H1 (cell line): ENCODE results near the gene SSBP3. TPM values are rescaled to one million over a fixed set of nuclear protein-coding genes. Genes with fewer than 3 reads are reported as not detected.

Experiments used
- ASH2L ChIP-seq: fragments of 200-600, 300-600 bp; sonication (generic); IDR thresholded peaks from one replicate; pipeline ENCODE4 v1.7.1; 2017; ENCODE audit warnings: low read length
- BCL11A ChIP-seq, 2 experiments: IDR thresholded peaks; one replicate each; pipeline ENCODE4 v1.6.1; 2011; ENCODE audit warnings: low read depth in 2 of 2, low read length in 2 of 2, mild to moderate bottlenecking in 2 of 2
- HDAC2 ChIP-seq, 2 experiments: fragments of 300-600 bp in 1 of 2; sonication (generic) in 1 of 2; IDR thresholded peaks; 2 replicates each; pipeline ENCODE4 v1.6.1; 2011 to 2012; ENCODE audit warnings: low read depth in 2 of 2, low read length in 2 of 2, mild to moderate bottlenecking in 2 of 2, moderate library complexity in 2 of 2, borderline replicate concordance in 1 of 2, inconsistent platforms in 1 of 2
- KDM1A ChIP-seq: fragments of 200-600, 300-600 bp; sonication (generic); IDR thresholded peaks from 2 replicates; pipeline ENCODE4 v1.7.1; 2016; ENCODE audit warnings: mild to moderate bottlenecking, low read length, borderline replicate concordance
- RXRA ChIP-seq: IDR thresholded peaks from 2 replicates; pipeline ENCODE4 v1.6.1; 2011; ENCODE audit warnings: low read depth, mild to moderate bottlenecking, low read length, moderate library complexity; ENCODE audit not compliant: insufficient read depth
- SP2 ChIP-seq: IDR thresholded peaks from 2 replicates; pipeline ENCODE4 v1.6.1; 2012; ENCODE audit warnings: mild to moderate bottlenecking, low read length, inconsistent platforms
- SRF ChIP-seq: IDR thresholded peaks from 2 replicates; pipeline ENCODE4 v1.6.1; 2011; ENCODE audit warnings: mild to moderate bottlenecking, low read depth, low read length, moderate library complexity
- ZNF274 ChIP-seq: IDR thresholded peaks from 2 replicates; pipeline ENCODE4 v1.7.0; 2012; ENCODE audit warnings: low read length, borderline replicate concordance; ENCODE audit errors: extremely low read depth
- polyA plus RNA-seq, 7 experiments: library from polyadenylated mRNA; depleted of rRNA in 3 of 7; stranded (reverse) in 5 of 7; unstranded in 2 of 7; fragments of >200 nt in 5 of 7; fragments of 200-250 nt in 2 of 7; gene quantifications; 1 replicate in 5 of 7; 2 replicates in 1 of 7; 4 replicates in 1 of 7; pipeline versions ENCODE4 v1.2.1 to v1.2.3, GENCODE V29; 2011 to 2013; ENCODE audit warnings: missing spikeins in 2 of 7, mixed read lengths in 2 of 7
- total RNA-seq: library from RNA; stranded (reverse); fragmentation: NEBNext Ultra II Directional; extraction: Animal tissue kit (Norgen Biotek cat#: 25700); gene quantifications from 2 replicates; pipeline ENCODE4 v1.2.1, GENCODE V29; 2021
- TF ChIP-seq, protein P1 (sequence below): IDR thresholded peaks from 2 replicates; pipeline ENCODE4 v1.6.1; 2012; ENCODE audit warnings: inconsistent platforms
- TF ChIP-seq, protein P2 (sequence below): IDR thresholded peaks from 2 replicates; pipeline ENCODE4 v1.6.1; 2011; ENCODE audit warnings: low read length, improper control_type of control experiment
- TF ChIP-seq, protein P3 (sequence below): IDR thresholded peaks from 2 replicates; pipeline ENCODE4 v1.6.1; 2011; ENCODE audit warnings: low read depth, mild to moderate bottlenecking, low read length; ENCODE audit not compliant: insufficient read depth

SSBP3 gene
- total and polyA plus RNA-seq, 2 of the 8 experiments (the other 6 are each of a cell fraction or from before 2014, with no cell fraction given), result 99.7 to 133 TPM

DNA sequence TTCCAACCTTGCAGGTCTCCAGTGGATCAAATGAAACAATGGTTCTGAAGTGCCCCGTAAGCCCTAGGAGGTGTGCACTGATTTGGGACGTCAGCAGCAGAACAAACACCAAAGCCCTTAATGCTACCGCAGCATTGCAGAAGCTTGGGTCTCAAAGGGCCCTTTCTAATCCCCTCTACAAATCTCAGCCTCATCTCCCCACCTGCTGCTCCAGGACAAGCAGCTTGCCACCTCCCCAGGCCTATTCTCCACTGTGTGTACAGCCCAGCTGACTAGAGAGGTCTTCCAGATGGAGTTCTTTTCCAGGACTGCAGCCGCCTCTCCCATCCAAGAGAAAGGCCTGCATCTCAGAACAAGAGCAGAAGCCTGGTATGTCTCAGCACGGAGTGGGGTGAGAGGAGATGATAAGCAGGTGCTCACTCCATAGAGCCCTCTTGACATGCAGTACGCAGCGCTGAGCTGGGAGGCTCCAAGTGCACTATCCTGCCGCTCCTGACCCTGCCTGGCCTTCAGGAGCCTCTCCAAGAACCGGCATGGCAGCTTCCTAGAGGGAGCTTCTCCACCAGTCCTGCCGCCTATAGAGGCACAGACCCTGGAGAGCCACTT is 160.0 kb downstream of the SSBP3 start (continued):
- TF ChIP-seq, protein P1, sequence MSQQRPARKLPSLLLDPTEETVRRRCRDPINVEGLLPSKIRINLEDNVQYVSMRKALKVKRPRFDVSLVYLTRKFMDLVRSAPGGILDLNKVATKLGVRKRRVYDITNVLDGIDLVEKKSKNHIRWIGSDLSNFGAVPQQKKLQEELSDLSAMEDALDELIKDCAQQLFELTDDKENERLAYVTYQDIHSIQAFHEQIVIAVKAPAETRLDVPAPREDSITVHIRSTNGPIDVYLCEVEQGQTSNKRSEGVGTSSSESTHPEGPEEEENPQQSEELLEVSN, result no peak
- TF ChIP-seq KDM1A, result no peak
- TF ChIP-seq, protein P2, sequence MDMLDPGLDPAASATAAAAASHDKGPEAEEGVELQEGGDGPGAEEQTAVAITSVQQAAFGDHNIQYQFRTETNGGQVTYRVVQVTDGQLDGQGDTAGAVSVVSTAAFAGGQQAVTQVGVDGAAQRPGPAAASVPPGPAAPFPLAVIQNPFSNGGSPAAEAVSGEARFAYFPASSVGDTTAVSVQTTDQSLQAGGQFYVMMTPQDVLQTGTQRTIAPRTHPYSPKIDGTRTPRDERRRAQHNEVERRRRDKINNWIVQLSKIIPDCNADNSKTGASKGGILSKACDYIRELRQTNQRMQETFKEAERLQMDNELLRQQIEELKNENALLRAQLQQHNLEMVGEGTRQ, result no peak
- no peak for TF ChIP-seq SRF
- no peak for TF ChIP-seq ZNF274
- TF ChIP-seq RXRA, result no peak
- TF ChIP-seq, protein P3, sequence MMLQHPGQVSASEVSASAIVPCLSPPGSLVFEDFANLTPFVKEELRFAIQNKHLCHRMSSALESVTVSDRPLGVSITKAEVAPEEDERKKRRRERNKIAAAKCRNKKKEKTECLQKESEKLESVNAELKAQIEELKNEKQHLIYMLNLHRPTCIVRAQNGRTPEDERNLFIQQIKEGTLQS, result no peak
- no peak for TF ChIP-seq ASH2L
- TF ChIP-seq BCL11A (IDR thresholded peaks at IDR 0.05; ENCODE audit: low read depth in 2 of 2, low read length in 2 of 2), result no peak
- no peak for TF ChIP-seq SP2
- TF ChIP-seq HDAC2 (IDR thresholded peaks at IDR 0.05; ENCODE audit: borderline replicate concordance in 1 of 2, low read depth in 2 of 2, low read length in 2 of 2), result no peak
- TF ChIP-seq, all 59 proteins: peak for 0
